Kidney (tissue), 14 donors: ENCODE results near the gene METTL25B. TPM values are rescaled to one million over a fixed set of nuclear protein-coding genes. Genes with fewer than 3 reads are reported as not detected.

ENCODE experiments used
- DNase-seq, 5 donors: peaks; one replicate each; pipeline ENCODE4 v3.0.0-alpha.2; 2013 to 2020
- FAIRE-seq: peaks from 2 replicates; lab custom pipeline; 2012; peaks lifted over from hg19 to GRCh38; lab: Jason Lieb, UNC
- H3K27ac ChIP-seq, 2 donors: one replicate each; pipeline ENCODE4 v1.7.0; 2013; ENCODE audit warnings: low read depth in 2 of 2, low read length in 2 of 2, inconsistent platforms in 1 of 2
- H3K27me3 ChIP-seq: one replicate; pipeline ENCODE4 v1.7.1; 2013; ENCODE audit warnings: low read length, inconsistent platforms; ENCODE audit not compliant: control insufficient read depth, insufficient read depth
- H3K36me3 ChIP-seq, 3 donors: one replicate each; pipeline versions ENCODE4 v1.7.0 to v1.7.1; 2013; ENCODE audit warnings: low read length in 3 of 3, control low read depth in 1 of 3, inconsistent platforms in 1 of 3; ENCODE audit not compliant: insufficient read depth in 3 of 3, control insufficient read depth in 2 of 3
- H3K4me1 ChIP-seq, 3 donors: one replicate each; pipeline versions ENCODE4 v1.7.0 to v1.7.1; 2013; ENCODE audit warnings: low read length in 3 of 3, inconsistent platforms in 1 of 3, low read depth in 1 of 3; ENCODE audit not compliant: control insufficient read depth in 2 of 3, insufficient read depth in 2 of 3
- H3K4me3 ChIP-seq, 3 donors: one replicate each; pipeline versions ENCODE4 v1.7.0 to v1.8.1; 2013; ENCODE audit warnings: low read length in 3 of 3, control low read depth in 1 of 3, inconsistent platforms in 1 of 3
- H3K9ac ChIP-seq, 3 donors: one replicate each; pipeline versions ENCODE4 v1.7.0 to v1.7.1; 2013; ENCODE audit warnings: low read length in 3 of 3, control low read depth in 1 of 3, inconsistent platforms in 1 of 3
- H3K9me3 ChIP-seq, 3 donors: one replicate each; pipeline versions ENCODE4 v1.7.0 to v1.7.1; 2013; ENCODE audit warnings: low read length in 3 of 3, control low read depth in 1 of 3, inconsistent platforms in 1 of 3; ENCODE audit not compliant: control insufficient read depth in 2 of 3, insufficient read depth in 1 of 3
- CTCF ChIP-seq: IDR thresholded peaks from 3 replicates; pipeline ENCODE4 v1.5.1; 2012; ENCODE audit warnings: mild to moderate bottlenecking, moderate library complexity, borderline replicate concordance; ENCODE audit not compliant: insufficient read depth; ENCODE audit errors: extremely low read depth
- intact Hi-C: fragments of 100-400 bp; cut with DNase I; formaldehyde crosslinking; loops from one replicate; pipeline ENCODE4 v1.11.1; 2022
- polyA plus RNA-seq: library from polyadenylated mRNA; stranded (reverse); fragments of 350-450 nt; fragmentation: Illumina TruSeq; extraction: RNeasy Lipid Tissue Mini Kit (QIAGEN cat#74804); gene quantifications from one replicate; pipeline ENCODE4 v1.2.3, GENCODE V29; 2014; ENCODE audit warnings: low read depth, low replicate concordance; ENCODE audit not compliant: insufficient read depth
- total RNA-seq: library from RNA; stranded (reverse); fragmentation: NEBNext Ultra II Directional; extraction: Animal tissue kit (Norgen Biotek cat#: 25700); gene quantifications from one replicate; pipeline ENCODE4 v1.2.1, GENCODE V29; 2021
- donor health status: control.
- donor health status: control.
- donor health status: control.
- donor health status: control.
- donor health status: control.
- donor health status: DM: yes; HTN: yes; CAD: no.
- donor health status: Normal renal cell carcinoma (clear cell type).

METTL25B gene
- total and polyA plus RNA-seq, 2 donors from 2014 or later: 29.4 to 35.2 TPM

GRCh38 chr1:156725683-156726280 is 2.5 kb upstream of the METTL25B start:
- Histone ChIP-seq H3K27ac (no peak overlapping the region), H3K4me3 (peak overlapping the region; percentile 43 to 61 (median 46)), H3K27me3 (no peaks in the 10 kb centered on the region), H3K4me1 (peaks cover 9 to 29% (median 22%) of the 10 kb centered on the region in 3 donors), H3K9me3 (no peaks in the 10 kb centered on the region), H3K9ac (peak overlapping the region; percentile 4 to 63 (median 28)), H3K36me3 (peaks cover 0 to 25% (median 18%) of the 10 kb centered on the region in 3 donors)
- TF ChIP-seq CTCF: peak; percentile 77
- DNase-seq (peak; percentile 90 to 95 (median 92)), FAIRE-seq (no peak)
- intact Hi-C loops: no loop called here

GRCh38 chr1:156726549-156727226 is 1.6 kb upstream of the METTL25B start:
- no peak overlapping the region for H3K9ac ChIP-seq
- intact Hi-C loops: no loop called here
- H3K4me3 ChIP-seq: peak overlapping the region; percentile 1 to 43 (median 13)
- no peaks in the 10 kb centered on the region for H3K9me3 ChIP-seq
- H3K27me3 ChIP-seq: no peaks in the 10 kb centered on the region
- H3K27ac ChIP-seq: no peak overlapping the region
- no peak for TF ChIP-seq CTCF
- FAIRE-seq: no peak
- DNase-seq: peak in 2 of 5 donors; percentile 54 to 78
- peaks cover 0 to 16% (median 11%) of the 10 kb centered on the region in 3 donors for H3K36me3 ChIP-seq
- peaks cover 9 to 29% (median 22%) of the 10 kb centered on the region in 3 donors for H3K4me1 ChIP-seq

- H3K4me1 ChIP-seq: peaks cover 9 to 29% (median 22%) of the 10 kb centered on the region in 3 donors
- no peak for FAIRE-seq
- no peak for TF ChIP-seq CTCF
- intact Hi-C loops: no loop called here
- peak overlapping the region; percentile 90 to 97 (median 92) for H3K9ac ChIP-seq
- peaks cover 0 to 22% (median 11%) of the 10 kb centered on the region in 3 donors for H3K36me3 ChIP-seq
- DNase-seq: no peak
- H3K4me3 ChIP-seq: peak overlapping the region; percentile 90 to 100 (median 96)
- H3K9me3 ChIP-seq: no peaks in the 10 kb centered on the region
- no peaks in the 10 kb centered on the region for H3K27me3 ChIP-seq
- H3K27ac ChIP-seq: no peak overlapping the region
Observed at GRCh38 chr1:156727492-156727891, 777 bp upstream of the METTL25B start.
